ENCODE data around the gene RPN1. TPM values are rescaled to one million over a fixed set of nuclear protein-coding genes. Genes with fewer than 3 reads are reported as not detected.
"Not testable (repeated sequence)": the region's sequence is repeated elsewhere in the genome, so short reads cannot be mapped to it uniquely, and the experiment has no call there.

The RPN1 gene
- total RNA-seq, 4 donors from 2014 or later, result 244 to 333 (median 297) TPM

- no peak for ATAC-seq (ENCODE audit: low FRiP score)
- no peak for DNase-seq (ENCODE audit: low spot score)
- TF ChIP-seq, protein P1, sequence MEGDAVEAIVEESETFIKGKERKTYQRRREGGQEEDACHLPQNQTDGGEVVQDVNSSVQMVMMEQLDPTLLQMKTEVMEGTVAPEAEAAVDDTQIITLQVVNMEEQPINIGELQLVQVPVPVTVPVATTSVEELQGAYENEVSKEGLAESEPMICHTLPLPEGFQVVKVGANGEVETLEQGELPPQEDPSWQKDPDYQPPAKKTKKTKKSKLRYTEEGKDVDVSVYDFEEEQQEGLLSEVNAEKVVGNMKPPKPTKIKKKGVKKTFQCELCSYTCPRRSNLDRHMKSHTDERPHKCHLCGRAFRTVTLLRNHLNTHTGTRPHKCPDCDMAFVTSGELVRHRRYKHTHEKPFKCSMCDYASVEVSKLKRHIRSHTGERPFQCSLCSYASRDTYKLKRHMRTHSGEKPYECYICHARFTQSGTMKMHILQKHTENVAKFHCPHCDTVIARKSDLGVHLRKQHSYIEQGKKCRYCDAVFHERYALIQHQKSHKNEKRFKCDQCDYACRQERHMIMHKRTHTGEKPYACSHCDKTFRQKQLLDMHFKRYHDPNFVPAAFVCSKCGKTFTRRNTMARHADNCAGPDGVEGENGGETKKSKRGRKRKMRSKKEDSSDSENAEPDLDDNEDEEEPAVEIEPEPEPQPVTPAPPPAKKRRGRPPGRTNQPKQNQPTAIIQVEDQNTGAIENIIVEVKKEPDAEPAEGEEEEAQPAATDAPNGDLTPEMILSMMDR (IDR thresholded peaks at IDR 0.05), result no peak
Measured at GRCh38 chr3:128587391-128587790, 63.2 kb downstream of the RPN1 start.

- not testable (repeated sequence) for DNase-seq (ENCODE audit: low spot score); ATAC-seq (ENCODE audit: low FRiP score)
Measured at GRCh38 chr3:128586932-128587331, 63.7 kb downstream of the RPN1 start.

- DNase-seq (ENCODE audit: low spot score); ATAC-seq (ENCODE audit: low FRiP score): not testable (repeated sequence)
Measured at GRCh38 chr3:128586391-128586790, 64.2 kb downstream of the RPN1 start.

GRCh38 chr3:128585974-128586373 lies 64.6 kb downstream of the RPN1 start:
- ATAC-seq (ENCODE audit: low FRiP score) (no peak), DNase-seq (ENCODE audit: low spot score) (no peak)
- TF ChIP-seq, protein P1 (IDR thresholded peaks at IDR 0.05), result no peak

- DNase-seq (ENCODE audit: low spot score), result no peak
- TF ChIP-seq, protein P1 (IDR thresholded peaks at IDR 0.05), result no peak
- ATAC-seq (ENCODE audit: low FRiP score), result no peak
Measured at GRCh38 chr3:128585189-128585588, 65.4 kb downstream of the RPN1 start.

GRCh38 chr3:128584412-128585020 lies 66.1 kb downstream of the RPN1 start:
- DNase-seq (ENCODE audit: low spot score), result no peak
- peak; percentile 90 for ATAC-seq (ENCODE audit: low FRiP score)
- TF ChIP-seq, protein P1 (IDR thresholded peaks at IDR 0.05), result peak in 2 of 3 donors; percentile 22 to 34

DNA sequence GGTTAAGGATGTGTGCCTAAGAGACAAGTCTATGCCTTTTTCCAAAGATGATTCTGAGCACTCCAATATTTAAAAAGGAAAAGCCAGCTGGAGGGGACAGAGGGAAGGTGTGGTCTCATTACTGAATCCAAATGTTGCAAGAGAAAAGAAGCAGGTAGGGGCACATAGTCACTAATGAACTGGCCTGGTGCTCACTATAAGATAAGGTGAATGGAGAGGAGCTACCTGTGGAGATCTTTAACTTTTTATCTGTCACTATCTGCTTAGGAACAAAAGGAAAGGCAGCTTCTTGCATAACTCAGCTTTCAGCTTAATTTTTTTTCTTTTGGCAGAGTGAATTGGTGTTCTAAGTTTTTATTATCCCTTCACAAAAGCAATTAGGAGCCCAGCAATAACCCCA lies 69.1 kb downstream of the RPN1 start:
- TF ChIP-seq, protein P1 (IDR thresholded peaks at IDR 0.05), result no peak
- DNase-seq (ENCODE audit: low spot score) (no peak), ATAC-seq (ENCODE audit: low FRiP score) (no peak)

DNA sequence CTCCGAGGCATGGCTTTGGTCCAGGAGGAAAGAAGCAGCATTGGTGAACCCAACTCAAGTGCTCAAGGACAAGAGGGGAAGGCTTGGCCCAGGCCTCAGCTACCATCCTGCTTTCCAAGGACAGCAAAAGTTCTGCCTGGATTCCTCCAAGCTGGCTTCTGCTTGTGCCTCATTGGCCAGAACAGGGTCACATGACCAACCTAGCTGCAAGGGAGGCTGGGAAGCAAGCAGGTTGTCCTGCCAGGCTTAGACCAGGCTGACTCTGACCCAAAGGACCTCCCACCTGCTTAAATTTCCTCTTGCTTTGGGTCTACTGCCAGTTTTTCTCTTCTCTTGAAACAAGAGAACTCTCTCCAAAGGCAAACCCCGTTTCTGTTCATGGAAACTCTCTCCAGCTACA lies 70.7 kb downstream of the RPN1 start:
- DNase-seq (ENCODE audit: low spot score), result no peak
- TF ChIP-seq, protein P1 (IDR thresholded peaks at IDR 0.05), result no peak
- no peak for ATAC-seq (ENCODE audit: low FRiP score)

All from omental fat pad (tissue), 4 donors.